ENCODE measurements around the gene IL31.
"Not testable (repeated sequence)": the region's sequence is repeated elsewhere in the genome, so short reads cannot be mapped to it uniquely, and the experiment has no call there.

Gene IL31

GRCh38 chr12:122174155-122174845 is at the start of gene IL31:
IL31 (minus strand) TSS chr12:122174221; CDS start chr12:122174172, 49 bp downstream.
- no peak for DNase-seq

GRCh38 chr12:122216445-122216844 is 42.4 kb upstream of the IL31 start:
- no peak for DNase-seq

- no peak for DNase-seq
These were observed 41.8 kb upstream of the IL31 start for GRCh38 chr12:122215771-122216170.

- no peak for DNase-seq
These were observed 34.2 kb upstream of the IL31 start for GRCh38 chr12:122208073-122208820.

- no peak for DNase-seq
These were observed 33.4 kb upstream of the IL31 start for GRCh38 chr12:122207391-122207790.

GRCh38 chr12:122206976-122207375 is 33.0 kb upstream of the IL31 start:
- no peak for DNase-seq

- DNase-seq = no peak
These were observed 32.3 kb upstream of the IL31 start for GRCh38 chr12:122206111-122206881.

GRCh38 chr12:122205053-122205925 is 31.3 kb upstream of the IL31 start:
- DNase-seq = no peak

- no peak for DNase-seq
These were observed 30.4 kb upstream of the IL31 start for GRCh38 chr12:122204167-122205052.

- peak; percentile 54 for DNase-seq
These were observed 29.5 kb upstream of the IL31 start, which contains the start of gene B3GNT4 for GRCh38 chr12:122203301-122204166. B3GNT4 (plus strand) TSS chr12:122203709; CDS start chr12:122204619, 910 bp downstream.

GRCh38 chr12:122202811-122203210 is 28.8 kb upstream of the IL31 start:
- not testable (repeated sequence) for DNase-seq

GRCh38 chr12:122202017-122202416 is 28.0 kb upstream of the IL31 start:
- DNase-seq = no peak

GRCh38 chr12:122201381-122201780 is 27.4 kb upstream of the IL31 start:
- no peak for DNase-seq

GRCh38 chr12:122200541-122201175 is 26.6 kb upstream of the IL31 start:
- no peak for DNase-seq

- DNase-seq = no peak
These were observed 25.7 kb upstream of the IL31 start for GRCh38 chr12:122199484-122200355.

GRCh38 chr12:122197612-122197966 is 23.6 kb upstream of the IL31 start:
- DNase-seq = no peak

GRCh38 chr12:122195405-122195804 is 21.4 kb upstream of the IL31 start:
- DNase-seq = no peak

GRCh38 chr12:122194804-122195203 is 20.8 kb upstream of the IL31 start:
- no peak for DNase-seq

- DNase-seq = no peak
These were observed 18.4 kb upstream of the IL31 start for GRCh38 chr12:122192441-122192840.

All from CD4-positive, alpha-beta T cell treated with Interleukin-4 for 4 hours (primary cell).